Thyroid gland (tissue), 4 donors: Measurements from ENCODE around the gene DNER.

ENCODE experiments used
- CTCF ChIP-seq, 6 experiments: fragments of 200-600 bp in 3 of 6; fragments of 450-650 bp in 3 of 6; sonication (generic) in 3 of 6; IDR thresholded peaks; one replicate each; pipeline ENCODE4 v1.5.1; 2016 to 2019; ENCODE audit warnings: antibody characterized with exemption in 6 of 6, mild to moderate bottlenecking in 2 of 6, inconsistent platforms in 1 of 6, moderate library complexity in 1 of 6
- POLR2A ChIP-seq, 2 donors: fragments of 450-650 bp; IDR thresholded peaks; one replicate each; pipeline ENCODE4 v1.6.1; 2017; ENCODE audit warnings: antibody characterized with exemption in 2 of 2, mild to moderate bottlenecking in 2 of 2, moderate library complexity in 1 of 2

GRCh38 chr2:229679393-229680125 lies 34.8 kb downstream of the DNER start:
- TF ChIP-seq CTCF (IDR thresholded peaks at IDR 0.05) (no peak), POLR2A (IDR thresholded peaks at IDR 0.05) (no peak)
